Memory B cell (primary cell): ENCODE data around the gene CLEC16A.

Experiments used
- ATAC-seq: fragments of 150-1000 bp; cut with Tn5 transposase; 2 replicates; pipeline ENCODE4 v1.10.0; 2021; ENCODE audit warnings: low read depth, mild to moderate bottlenecking, moderate library complexity
- DNase-seq, 2 donors: peaks; one replicate each; pipeline ENCODE4 v3.0.0; 2022; ENCODE audit warnings: low spot score in 2 of 2
- H3K27ac Mint-ChIP-seq: one replicate; pipeline ENCODE4 v1.8.0; 2022; ENCODE audit warnings: mild to moderate bottlenecking, moderate library complexity, mixed read lengths
- H3K27me3 Mint-ChIP-seq: one replicate; pipeline ENCODE4 v1.8.0; 2022; ENCODE audit warnings: mixed read lengths
- H3K36me3 Mint-ChIP-seq: one replicate; pipeline ENCODE4 v1.8.0; 2022; ENCODE audit warnings: mild to moderate bottlenecking, mixed read lengths
- H3K4me1 Mint-ChIP-seq: one replicate; pipeline ENCODE4 v1.8.0; 2022; ENCODE audit warnings: mixed read lengths
- H3K4me3 Mint-ChIP-seq: one replicate; pipeline ENCODE4 v1.8.0; 2022; ENCODE audit warnings: mild to moderate bottlenecking, moderate library complexity, mixed read lengths
- H3K9me3 Mint-ChIP-seq: one replicate; pipeline ENCODE4 v1.8.0; 2022; ENCODE audit warnings: mixed read lengths

The CLEC16A gene

DNA sequence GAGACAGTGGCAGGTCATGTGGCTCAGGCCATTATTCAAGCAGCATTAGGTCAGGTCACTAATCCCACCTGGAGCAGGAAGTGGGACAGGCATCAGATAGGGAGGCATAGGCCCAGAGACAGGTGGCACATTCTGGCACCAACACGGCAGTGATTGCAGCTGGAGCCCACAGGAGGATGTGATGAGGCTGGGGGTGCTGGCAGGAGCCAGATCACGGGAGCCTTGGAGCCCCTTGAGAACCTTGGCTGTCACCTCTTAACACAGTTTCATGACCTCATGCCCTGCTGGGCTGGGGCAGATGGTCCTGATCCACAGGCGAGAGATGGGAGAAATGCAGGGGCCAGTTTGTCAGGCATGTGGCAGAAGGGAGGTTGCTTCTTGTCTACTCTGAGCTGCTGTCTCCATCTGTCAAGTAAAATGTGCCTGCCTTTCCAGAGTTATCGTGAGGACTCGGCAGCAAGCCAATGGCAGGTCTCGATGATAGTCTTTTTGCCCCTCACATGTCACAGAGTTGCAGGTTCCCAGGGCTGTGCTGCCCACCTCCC lies 109.6 kb downstream of the CLEC16A start:
- Mint-ChIP-seq H3K27ac (no peak overlapping the region), H3K27me3 (no peaks in the 10 kb centered on the region), H3K4me1 (peaks cover 15% of the 10 kb centered on the region), H3K36me3 (peaks cover 30% of the 10 kb centered on the region), H3K9me3 (no peaks in the 10 kb centered on the region), H3K4me3 (no peak overlapping the region)
- ATAC-seq = no peak
- no peak for DNase-seq

DNA sequence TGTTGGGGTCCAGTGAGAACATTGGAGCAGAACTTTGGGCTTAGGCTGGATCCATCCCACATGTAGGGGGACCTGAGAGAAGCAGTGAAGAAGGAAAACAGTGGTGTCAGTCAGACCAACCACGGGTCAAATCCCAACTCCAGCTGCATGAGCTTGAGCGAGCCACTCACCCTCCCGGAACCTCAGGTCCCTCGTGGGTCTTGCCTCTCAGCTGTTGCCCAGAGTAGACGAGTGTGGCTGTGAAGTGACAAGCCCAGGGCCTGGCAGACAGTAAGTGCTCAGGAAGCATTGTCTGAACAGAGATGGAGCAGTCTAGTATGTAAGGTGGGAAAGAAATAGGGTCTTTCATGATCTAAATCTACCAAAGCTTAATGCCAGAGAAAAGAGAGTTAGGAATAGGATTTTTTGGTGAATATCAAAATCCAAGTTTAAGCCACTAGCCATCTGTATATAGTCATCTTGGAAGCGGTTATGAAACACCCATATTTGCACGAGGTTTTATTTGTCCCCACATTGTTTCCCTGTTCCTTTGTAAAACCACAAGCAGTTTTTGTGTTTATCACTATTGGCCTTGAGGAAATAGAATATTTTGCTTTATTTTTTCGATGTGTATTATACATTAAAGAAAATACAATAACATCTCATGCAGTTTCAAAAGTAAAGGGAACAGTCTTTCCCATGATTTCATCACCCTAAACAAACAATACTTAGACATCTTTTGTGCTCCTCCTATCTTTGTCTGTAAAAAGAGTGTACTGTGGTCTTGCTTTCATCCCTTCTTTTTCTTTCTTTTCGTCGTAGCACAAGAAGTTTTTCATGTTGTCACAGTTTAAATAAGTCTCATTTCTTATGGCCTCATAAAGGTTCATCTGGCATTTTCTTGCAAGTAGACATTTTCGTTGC lies 112.0 kb downstream of the CLEC16A start:
- no peak for ATAC-seq
- H3K36me3 Mint-ChIP-seq = peaks cover 29% of the 10 kb centered on the region
- no peak overlapping the region for H3K27ac Mint-ChIP-seq
- H3K4me1 Mint-ChIP-seq = peaks cover 15% of the 10 kb centered on the region
- H3K4me3 Mint-ChIP-seq = no peak overlapping the region
- H3K27me3 Mint-ChIP-seq = no peaks in the 10 kb centered on the region
- DNase-seq = no peak
- H3K9me3 Mint-ChIP-seq = no peaks in the 10 kb centered on the region

DNA sequence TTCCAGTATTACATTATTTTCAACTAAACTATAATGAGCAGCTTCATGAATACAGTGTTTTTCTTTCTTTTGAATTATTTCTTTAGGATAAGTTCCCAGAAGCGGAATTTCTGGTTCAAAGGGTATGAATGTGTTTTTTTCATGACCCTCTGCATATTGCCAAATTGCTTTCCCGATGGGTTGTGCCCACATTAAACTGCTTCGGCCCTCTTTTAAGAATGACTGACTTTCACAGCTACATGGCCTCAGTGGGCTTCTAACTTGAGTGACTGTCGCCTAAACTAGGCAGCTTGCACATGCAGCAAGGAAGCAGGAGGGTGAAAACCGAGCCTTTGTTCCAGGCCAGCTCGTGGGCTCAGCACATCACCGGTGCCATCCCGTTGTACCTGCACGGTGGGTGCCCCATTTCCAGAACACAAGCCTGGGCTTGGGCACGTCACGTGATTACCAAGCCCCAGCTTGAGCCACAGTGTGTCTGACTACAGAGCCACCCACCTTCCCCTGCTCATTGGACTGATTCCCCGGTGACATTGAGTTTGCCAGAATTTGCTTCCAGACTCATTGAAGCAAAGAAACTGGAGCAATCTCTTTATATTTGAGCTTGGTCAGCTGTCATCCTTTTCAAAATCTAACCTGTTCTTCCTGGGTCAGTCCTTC lies 112.8 kb downstream of the CLEC16A start:
- no peaks in the 10 kb centered on the region for H3K27me3 Mint-ChIP-seq
- H3K36me3 Mint-ChIP-seq = peaks cover 32% of the 10 kb centered on the region
- no peak overlapping the region for H3K4me3 Mint-ChIP-seq
- peaks cover 10% of the 10 kb centered on the region for H3K4me1 Mint-ChIP-seq
- H3K27ac Mint-ChIP-seq = no peak overlapping the region
- no peak for DNase-seq
- ATAC-seq = no peak
- no peaks in the 10 kb centered on the region for H3K9me3 Mint-ChIP-seq

DNA sequence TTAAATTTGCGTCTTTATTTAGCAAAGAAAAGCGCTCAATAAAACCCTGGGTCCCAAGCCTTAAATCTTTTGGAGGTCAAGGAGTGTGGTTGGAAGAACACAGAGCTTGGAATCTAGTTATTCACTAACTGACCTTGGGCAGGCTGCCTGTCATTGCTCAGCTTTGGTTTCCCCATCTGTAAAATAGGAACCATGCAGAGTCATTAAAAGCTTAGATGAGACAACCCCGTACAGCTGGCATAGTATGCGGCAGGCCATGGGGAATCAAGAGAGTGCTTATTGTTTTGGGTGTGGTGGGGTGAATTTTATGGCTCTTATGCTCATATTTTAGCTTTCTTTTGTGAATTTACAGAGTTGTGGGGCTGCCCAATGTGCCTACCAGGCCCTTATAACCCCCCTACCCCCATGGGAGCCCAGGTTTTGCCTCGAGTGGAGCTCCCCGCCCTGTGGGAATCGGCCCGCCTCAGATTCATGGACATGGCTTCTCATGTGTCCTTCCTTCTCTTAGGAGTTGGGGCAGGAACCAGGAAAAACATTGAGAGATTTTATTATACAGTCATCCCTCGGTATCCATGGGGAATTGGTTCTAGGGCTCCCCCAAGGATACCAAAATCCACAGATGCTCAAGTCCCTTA lies 113.5 kb downstream of the CLEC16A start:
- Mint-ChIP-seq H3K9me3 (no peaks in the 10 kb centered on the region), H3K27ac (no peak overlapping the region), H3K27me3 (no peaks in the 10 kb centered on the region), H3K4me1 (peaks cover 3% of the 10 kb centered on the region), H3K4me3 (no peak overlapping the region), H3K36me3 (peaks cover 31% of the 10 kb centered on the region)
- ATAC-seq (no peak), DNase-seq (no peak)

DNA sequence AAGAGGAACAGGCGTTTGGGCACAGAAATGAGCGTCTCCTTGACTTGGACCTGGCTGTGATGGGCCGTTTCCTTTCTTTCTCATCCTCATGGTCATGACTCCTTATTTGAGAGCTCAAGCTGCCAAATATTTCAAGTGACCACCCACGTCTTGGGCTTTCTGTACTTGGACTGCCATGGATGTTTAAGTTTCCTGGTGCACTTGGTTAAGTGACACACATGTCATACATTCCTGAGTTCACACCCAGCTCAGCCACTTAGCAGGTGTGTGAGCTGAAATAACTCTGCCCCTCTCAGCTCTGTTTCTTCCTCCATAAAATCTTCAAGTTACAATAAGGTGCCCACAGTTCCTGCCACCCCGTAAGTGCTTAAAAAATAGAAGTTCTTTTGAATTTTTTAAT lies 114.5 kb downstream of the CLEC16A start:
- H3K9me3 Mint-ChIP-seq = no peaks in the 10 kb centered on the region
- H3K4me1 Mint-ChIP-seq = no peaks in the 10 kb centered on the region
- H3K27ac Mint-ChIP-seq = no peak overlapping the region
- peaks cover 31% of the 10 kb centered on the region for H3K36me3 Mint-ChIP-seq
- no peak for DNase-seq
- H3K27me3 Mint-ChIP-seq = no peaks in the 10 kb centered on the region
- no peak overlapping the region for H3K4me3 Mint-ChIP-seq
- ATAC-seq = no peak

DNA sequence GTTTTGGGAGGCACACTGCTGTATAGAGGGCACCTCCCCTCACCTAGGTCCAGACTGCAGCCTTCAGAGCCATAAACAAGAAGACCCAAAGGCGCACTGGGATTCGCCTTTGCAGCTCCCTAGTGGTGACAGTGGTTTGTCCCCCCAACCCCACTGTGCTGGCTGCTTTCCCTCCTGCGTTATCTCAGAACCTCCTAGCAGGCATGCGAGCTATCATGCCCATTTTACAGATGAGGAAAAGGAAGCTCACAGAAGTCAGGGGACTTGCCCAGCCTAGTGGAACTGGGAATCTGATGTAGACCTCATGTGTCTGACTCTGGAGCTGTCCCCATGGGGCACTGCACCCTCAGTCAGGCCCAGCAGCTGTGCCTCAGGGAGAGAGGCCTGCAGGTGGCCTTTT lies 115.2 kb downstream of the CLEC16A start:
- ATAC-seq = no peak
- H3K9me3 Mint-ChIP-seq = no peaks in the 10 kb centered on the region
- no peak overlapping the region for H3K27ac Mint-ChIP-seq
- peaks cover 30% of the 10 kb centered on the region for H3K36me3 Mint-ChIP-seq
- no peaks in the 10 kb centered on the region for H3K4me1 Mint-ChIP-seq
- DNase-seq = no peak
- no peaks in the 10 kb centered on the region for H3K27me3 Mint-ChIP-seq
- H3K4me3 Mint-ChIP-seq = no peak overlapping the region

DNA sequence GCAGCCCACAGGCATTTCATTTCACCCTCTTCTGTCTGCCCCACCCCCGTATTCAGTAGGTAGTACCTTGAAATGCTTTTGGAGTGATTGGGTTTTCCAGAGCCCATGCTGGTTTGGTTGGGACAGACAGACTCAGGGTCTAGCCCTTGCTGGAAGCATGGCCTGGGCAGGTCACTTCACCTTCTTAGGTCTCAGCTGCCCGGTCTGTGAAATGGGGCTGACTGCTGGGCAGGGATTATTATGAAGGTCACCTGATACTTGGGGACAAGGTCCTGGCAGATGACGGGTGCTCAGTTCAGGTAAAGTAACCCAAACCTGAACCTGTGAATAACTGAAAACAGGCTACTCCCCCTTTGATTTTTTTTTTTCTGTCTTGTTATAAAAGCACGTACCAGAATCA lies 116.0 kb downstream of the CLEC16A start:
- DNase-seq (no peak), ATAC-seq (no peak)
- no peaks in the 10 kb centered on the region for H3K9me3 Mint-ChIP-seq
- peaks cover 27% of the 10 kb centered on the region for H3K36me3 Mint-ChIP-seq
- H3K27me3 Mint-ChIP-seq = no peaks in the 10 kb centered on the region
- no peak overlapping the region for H3K4me3 Mint-ChIP-seq
- H3K4me1 Mint-ChIP-seq = no peaks in the 10 kb centered on the region
- H3K27ac Mint-ChIP-seq = no peak overlapping the region

DNA sequence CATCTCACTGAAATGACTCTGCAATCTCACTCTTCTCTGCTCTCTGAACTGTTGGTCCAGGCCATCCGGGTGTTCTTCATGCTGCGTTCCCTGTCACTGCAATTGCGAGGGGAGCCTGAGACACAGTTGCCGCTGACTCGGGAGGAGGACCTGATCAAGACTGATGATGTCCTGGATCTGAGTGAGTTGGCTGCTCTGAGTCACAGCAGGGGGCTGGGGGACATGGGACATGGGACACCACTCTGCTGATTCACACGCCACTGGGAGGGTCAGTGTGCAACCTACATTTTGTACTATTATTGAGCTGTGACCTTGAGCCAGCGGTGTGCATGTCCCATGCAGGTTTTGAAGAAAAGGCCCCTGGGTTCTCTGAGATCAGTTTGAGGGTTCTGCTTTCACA lies 116.5 kb downstream of the CLEC16A start:
- DNase-seq (no peak), ATAC-seq (no peak)
- peaks cover 28% of the 10 kb centered on the region for H3K36me3 Mint-ChIP-seq
- no peak overlapping the region for H3K4me3 Mint-ChIP-seq
- no peaks in the 10 kb centered on the region for H3K27me3 Mint-ChIP-seq
- no peak overlapping the region for H3K27ac Mint-ChIP-seq
- H3K4me1 Mint-ChIP-seq = no peaks in the 10 kb centered on the region
- no peaks in the 10 kb centered on the region for H3K9me3 Mint-ChIP-seq

DNA sequence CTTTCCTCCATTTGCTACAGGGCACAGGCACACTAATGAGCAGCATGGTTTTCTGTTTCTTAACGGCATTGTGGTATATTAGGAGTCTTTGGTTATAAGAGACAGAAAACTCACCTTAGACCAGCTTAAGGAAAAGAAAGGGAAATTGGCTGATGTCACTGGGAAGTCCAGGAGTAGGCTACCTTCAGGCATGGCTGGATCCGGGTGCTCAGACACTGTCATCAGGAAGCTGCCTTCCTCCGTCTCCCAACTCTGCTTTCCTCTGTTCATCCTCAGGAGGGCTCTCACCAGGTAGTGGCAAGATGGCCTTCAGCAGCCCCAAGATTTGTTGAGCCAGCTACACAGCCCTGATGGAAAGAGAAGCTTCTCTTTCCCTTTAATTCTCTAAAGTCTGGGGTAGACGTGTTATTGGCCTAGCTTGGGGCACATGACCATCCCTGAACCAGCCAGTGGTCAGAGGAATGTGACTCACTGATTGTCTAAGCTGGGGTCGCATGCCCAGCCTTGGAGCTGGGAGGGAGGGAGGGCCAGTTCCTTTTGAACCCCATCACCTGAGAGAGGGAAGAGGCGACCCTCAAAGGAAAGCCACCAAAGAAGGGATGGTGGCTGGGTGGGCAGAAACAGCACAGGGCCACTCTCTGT lies 117.4 kb downstream of the CLEC16A start:
- no peak overlapping the region for H3K27ac Mint-ChIP-seq
- H3K4me1 Mint-ChIP-seq = no peaks in the 10 kb centered on the region
- H3K9me3 Mint-ChIP-seq = no peaks in the 10 kb centered on the region
- peaks cover 23% of the 10 kb centered on the region for H3K36me3 Mint-ChIP-seq
- ATAC-seq = no peak
- no peak for DNase-seq
- H3K4me3 Mint-ChIP-seq = no peak overlapping the region
- H3K27me3 Mint-ChIP-seq = no peaks in the 10 kb centered on the region

DNA sequence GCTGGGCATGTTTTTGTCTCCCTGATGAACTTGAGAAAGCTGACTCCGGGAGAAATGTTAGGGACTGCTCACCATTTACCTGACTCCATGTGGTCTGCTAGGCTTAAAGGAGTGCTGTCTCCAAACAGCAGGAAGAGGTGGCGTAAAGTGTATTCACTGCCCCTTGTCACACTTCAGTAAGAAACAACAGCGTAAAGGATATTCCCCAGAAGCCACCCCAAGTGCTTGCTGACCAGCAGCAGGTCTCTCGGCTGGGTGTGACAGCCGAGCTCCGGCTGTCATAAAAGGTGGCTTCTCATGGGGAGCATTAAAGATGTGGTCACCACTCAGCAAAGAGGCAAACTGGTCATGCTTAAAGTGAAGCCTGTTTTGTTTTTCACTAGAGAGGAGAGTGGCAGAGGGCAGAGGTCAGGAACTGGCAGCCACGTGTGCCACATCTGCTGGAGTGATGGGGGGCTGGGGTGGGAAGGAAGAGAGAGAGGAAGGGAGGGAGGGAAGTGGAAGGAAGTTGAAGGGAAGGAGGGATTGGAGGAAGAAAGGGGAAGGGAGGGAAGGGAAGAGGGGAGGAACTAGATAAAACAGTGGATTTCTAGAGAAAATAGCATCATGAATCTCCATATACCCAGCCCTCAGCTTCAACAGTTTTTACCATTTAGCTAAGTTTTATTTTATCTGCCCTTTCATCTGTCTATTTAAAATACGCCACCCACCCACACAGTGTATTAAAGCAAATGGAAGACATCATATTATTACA lies 119.3 kb downstream of the CLEC16A start:
- no peak overlapping the region for H3K4me3 Mint-ChIP-seq
- no peak for DNase-seq
- H3K4me1 Mint-ChIP-seq = no peaks in the 10 kb centered on the region
- H3K9me3 Mint-ChIP-seq = no peaks in the 10 kb centered on the region
- peaks cover 24% of the 10 kb centered on the region for H3K36me3 Mint-ChIP-seq
- no peak overlapping the region for H3K27ac Mint-ChIP-seq
- no peak for ATAC-seq
- no peaks in the 10 kb centered on the region for H3K27me3 Mint-ChIP-seq

DNA sequence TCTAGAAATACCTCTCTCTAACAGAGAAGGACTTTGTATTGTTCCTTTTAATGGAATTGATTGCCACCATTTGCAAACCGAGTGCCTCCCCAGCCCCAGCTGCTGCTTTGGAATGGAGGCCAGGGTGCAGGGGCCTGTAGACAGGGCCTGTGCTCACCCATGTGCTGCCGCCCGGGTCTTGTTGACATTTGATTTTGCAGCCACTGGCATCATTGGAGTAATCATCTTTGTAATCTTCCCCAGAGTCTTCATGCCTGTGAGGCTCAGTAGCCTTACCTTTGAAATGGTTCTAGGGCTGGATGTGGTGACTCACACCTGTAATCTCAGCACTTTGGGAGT lies 119.8 kb downstream of the CLEC16A start:
- DNase-seq = no peak
- H3K27ac Mint-ChIP-seq = no peak overlapping the region
- no peak overlapping the region for H3K4me3 Mint-ChIP-seq
- H3K4me1 Mint-ChIP-seq = no peaks in the 10 kb centered on the region
- H3K9me3 Mint-ChIP-seq = no peaks in the 10 kb centered on the region
- no peak for ATAC-seq
- H3K36me3 Mint-ChIP-seq = peaks cover 24% of the 10 kb centered on the region
- no peaks in the 10 kb centered on the region for H3K27me3 Mint-ChIP-seq

DNA sequence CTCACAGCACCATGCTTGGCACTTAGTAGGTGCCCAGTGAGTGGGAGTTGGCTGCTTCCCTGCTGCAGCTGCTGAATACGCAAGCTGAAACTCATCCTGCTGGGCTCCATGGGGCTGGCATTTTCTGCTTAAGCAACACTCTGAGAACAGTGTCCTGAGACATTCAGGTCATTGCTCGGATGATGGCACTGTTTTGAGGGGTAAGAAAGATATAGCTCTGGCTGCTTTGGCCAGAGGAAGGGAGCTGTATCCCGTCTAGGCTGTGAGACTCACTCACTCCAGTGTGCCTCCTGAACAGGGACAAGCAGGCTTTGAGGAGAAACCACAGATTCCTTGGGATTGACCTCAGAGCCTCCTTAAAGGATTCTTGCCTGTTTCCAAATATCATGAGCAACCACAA lies 120.5 kb downstream of the CLEC16A start:
- Mint-ChIP-seq H3K27me3 (no peaks in the 10 kb centered on the region), H3K4me3 (no peak overlapping the region), H3K27ac (no peak overlapping the region), H3K9me3 (no peaks in the 10 kb centered on the region), H3K4me1 (no peaks in the 10 kb centered on the region), H3K36me3 (peaks cover 23% of the 10 kb centered on the region)
- DNase-seq (no peak), ATAC-seq (no peak)

DNA sequence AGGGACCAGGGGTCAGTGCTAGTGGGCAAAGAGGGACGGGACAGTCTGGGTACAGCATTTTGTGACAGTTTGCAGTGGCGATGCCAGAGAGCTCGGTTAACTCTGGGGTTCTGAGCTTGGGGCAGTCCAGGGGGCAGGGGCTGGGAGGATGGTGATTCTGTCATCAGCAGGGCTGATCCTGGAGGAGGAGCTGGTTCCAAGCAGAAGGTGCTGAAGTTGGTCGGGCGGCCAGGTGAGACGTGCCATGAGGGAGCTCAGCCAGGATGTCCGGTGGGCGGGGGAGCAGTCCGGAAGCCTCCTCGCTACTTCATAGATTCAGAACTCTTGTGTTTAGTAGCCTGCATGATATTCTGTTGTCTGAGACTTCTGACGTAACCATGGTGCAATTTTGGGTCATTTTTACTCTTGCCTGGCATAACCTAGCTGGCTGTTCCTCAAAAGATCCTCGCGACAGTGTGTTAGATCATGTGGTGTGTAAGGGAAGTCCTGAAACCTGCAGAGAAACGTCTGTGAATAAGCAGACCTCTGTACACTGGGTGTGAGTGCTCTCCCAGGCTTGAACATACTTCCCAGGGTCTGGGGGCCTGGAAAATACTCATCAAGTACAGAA lies 122.0 kb downstream of the CLEC16A start:
- DNase-seq (no peak), ATAC-seq (no peak)
- H3K27ac Mint-ChIP-seq = no peak overlapping the region
- H3K36me3 Mint-ChIP-seq = peaks cover 26% of the 10 kb centered on the region
- no peaks in the 10 kb centered on the region for H3K9me3 Mint-ChIP-seq
- no peak overlapping the region for H3K4me3 Mint-ChIP-seq
- H3K27me3 Mint-ChIP-seq = no peaks in the 10 kb centered on the region
- H3K4me1 Mint-ChIP-seq = no peaks in the 10 kb centered on the region
